ENCODE results near the gene SAMD9.

The SAMD9 gene

GRCh38 chr7:93120592-93121549 is 3.1 kb upstream of the SAMD9 start:
- in situ Hi-C loops (cut with MboI; ENCODE audit: low pct_unique_long_range_greater_than_20kb, low sequenced_read_pairs, unreplicated experiment), result no loop called here
- TF ChIP-seq, protein P1, sequence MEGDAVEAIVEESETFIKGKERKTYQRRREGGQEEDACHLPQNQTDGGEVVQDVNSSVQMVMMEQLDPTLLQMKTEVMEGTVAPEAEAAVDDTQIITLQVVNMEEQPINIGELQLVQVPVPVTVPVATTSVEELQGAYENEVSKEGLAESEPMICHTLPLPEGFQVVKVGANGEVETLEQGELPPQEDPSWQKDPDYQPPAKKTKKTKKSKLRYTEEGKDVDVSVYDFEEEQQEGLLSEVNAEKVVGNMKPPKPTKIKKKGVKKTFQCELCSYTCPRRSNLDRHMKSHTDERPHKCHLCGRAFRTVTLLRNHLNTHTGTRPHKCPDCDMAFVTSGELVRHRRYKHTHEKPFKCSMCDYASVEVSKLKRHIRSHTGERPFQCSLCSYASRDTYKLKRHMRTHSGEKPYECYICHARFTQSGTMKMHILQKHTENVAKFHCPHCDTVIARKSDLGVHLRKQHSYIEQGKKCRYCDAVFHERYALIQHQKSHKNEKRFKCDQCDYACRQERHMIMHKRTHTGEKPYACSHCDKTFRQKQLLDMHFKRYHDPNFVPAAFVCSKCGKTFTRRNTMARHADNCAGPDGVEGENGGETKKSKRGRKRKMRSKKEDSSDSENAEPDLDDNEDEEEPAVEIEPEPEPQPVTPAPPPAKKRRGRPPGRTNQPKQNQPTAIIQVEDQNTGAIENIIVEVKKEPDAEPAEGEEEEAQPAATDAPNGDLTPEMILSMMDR (IDR thresholded peaks at IDR 0.05; ENCODE audit: extremely low read depth, insufficient read depth, missing control alignments), result no peak

DNA sequence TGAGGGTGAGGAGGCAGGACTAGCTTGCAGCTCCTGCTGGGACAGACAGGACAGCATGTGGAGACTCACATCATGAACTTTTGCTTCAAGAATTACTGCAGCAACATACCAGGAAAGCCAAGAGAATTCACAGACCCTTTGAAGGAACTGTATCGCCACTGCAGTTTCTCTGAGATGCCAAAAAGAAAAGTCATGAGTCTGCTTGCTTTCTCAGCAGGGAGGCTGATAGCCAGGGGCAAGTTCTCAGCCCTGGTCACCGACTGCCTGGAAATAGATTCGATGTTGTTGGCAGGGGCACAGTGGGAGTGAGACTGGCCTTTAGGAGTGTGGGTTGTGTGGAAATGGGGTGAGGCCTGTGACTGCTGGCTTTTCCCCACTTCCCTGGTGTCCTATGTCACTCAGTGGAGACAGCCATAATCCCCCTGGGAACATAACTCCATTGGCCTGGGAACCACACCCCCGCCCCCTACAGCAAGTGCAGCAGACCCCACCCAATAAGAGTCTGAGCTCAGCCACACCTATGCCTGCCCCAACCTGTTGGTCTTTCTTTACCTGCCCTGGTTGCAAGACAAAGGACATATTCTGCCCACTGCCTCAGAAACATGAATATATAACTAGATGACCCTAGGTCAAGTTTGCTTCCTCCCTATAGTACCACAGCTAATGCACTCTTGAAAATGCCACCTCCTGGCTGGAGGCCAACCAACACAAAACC is 1.6 kb upstream of the SAMD9 start:
- no peak for DNase-seq (ENCODE audit: low spot score)
- TF ChIP-seq, protein P1 (IDR thresholded peaks at IDR 0.05; ENCODE audit: extremely low read depth, insufficient read depth, missing control alignments), result no peak
- in situ Hi-C loops (cut with MboI; ENCODE audit: low pct_unique_long_range_greater_than_20kb, low sequenced_read_pairs, unreplicated experiment), result no loop called here

More at GRCh38 chr7:93120592-93121549, 3.1 kb upstream of the SAMD9 start:
- no peak for DNase-seq (ENCODE audit: low spot score)

GRCh38 chr7:93117327-93117726 is 452 bp downstream of the SAMD9 start:
- TF ChIP-seq, protein P1 (IDR thresholded peaks at IDR 0.05; ENCODE audit: extremely low read depth, insufficient read depth, missing control alignments), result no peak
- DNase-seq (ENCODE audit: low spot score), result no peak
- in situ Hi-C loops (cut with MboI; ENCODE audit: low pct_unique_long_range_greater_than_20kb, low sequenced_read_pairs, unreplicated experiment), result no loop called here

DNA sequence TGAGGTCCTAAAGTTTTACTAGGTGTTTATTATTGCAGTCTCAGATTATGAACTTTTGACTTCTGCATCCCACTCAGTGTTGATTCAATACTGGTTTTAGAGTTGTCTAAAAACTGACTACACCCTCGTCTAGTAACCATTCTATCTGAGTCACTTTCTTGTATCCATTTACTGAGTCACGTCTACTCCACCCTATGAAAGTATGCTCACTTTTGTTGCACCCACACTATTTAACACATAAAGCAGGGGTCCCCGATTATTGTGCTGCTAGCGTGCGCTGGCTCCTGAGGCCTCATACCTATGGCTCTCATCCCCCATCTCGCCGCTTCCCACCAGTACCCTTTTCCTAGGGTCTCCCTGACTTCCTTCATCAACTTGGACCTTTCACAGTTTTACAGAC is 2.0 kb downstream of the SAMD9 start:
- no peak for DNase-seq (ENCODE audit: low spot score)
- TF ChIP-seq, protein P1 (IDR thresholded peaks at IDR 0.05; ENCODE audit: extremely low read depth, insufficient read depth, missing control alignments), result no peak
- in situ Hi-C loops (cut with MboI; ENCODE audit: low pct_unique_long_range_greater_than_20kb, low sequenced_read_pairs, unreplicated experiment), result no loop called here

- in situ Hi-C loops (cut with MboI; ENCODE audit: low pct_unique_long_range_greater_than_20kb, low sequenced_read_pairs, unreplicated experiment), result no loop called here
- TF ChIP-seq, protein P1 (IDR thresholded peaks at IDR 0.05; ENCODE audit: extremely low read depth, insufficient read depth, missing control alignments), result no peak
- no peak for DNase-seq (ENCODE audit: low spot score)
These were observed 9.8 kb downstream of the SAMD9 start for GRCh38 chr7:93108003-93108402.

GRCh38 chr7:93097388-93097787 is 20.4 kb downstream of the SAMD9 start:
- TF ChIP-seq, protein P1 (IDR thresholded peaks at IDR 0.05; ENCODE audit: extremely low read depth, insufficient read depth, missing control alignments), result no peak
- in situ Hi-C loops (cut with MboI; ENCODE audit: low pct_unique_long_range_greater_than_20kb, low sequenced_read_pairs, unreplicated experiment), result loop anchor here (10.0 kb wide), 1 partner anchor 137 kb away; the partner anchor contains the start of gene VPS50
- DNase-seq (ENCODE audit: low spot score), result no peak

All from GM13977 (cell line).